Right kidney (tissue), 1 donor: ENCODE measurements around the gene MRPS16.

Experiments
- DNase-seq: peaks from one replicate; pipeline ENCODE4 v3.0.0-alpha.2; 2016

The MRPS16 gene

DNA sequence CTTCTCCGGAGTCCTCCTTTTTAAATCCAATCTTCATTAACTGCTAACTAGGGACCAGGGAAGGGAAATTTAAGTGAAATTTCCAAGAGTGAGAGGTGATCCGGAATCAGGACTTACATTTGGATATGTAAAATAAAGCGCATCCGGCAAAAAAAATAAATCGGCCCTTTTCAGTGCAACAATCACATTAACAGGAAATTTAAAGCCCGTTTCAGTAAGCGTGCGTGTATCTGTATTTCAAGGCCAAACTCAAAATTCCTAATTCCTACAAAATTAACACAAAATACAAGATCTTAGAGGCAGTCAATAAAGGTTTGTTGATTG is 6.2 kb downstream of the MRPS16 start:
- no peak for DNase-seq

DNA sequence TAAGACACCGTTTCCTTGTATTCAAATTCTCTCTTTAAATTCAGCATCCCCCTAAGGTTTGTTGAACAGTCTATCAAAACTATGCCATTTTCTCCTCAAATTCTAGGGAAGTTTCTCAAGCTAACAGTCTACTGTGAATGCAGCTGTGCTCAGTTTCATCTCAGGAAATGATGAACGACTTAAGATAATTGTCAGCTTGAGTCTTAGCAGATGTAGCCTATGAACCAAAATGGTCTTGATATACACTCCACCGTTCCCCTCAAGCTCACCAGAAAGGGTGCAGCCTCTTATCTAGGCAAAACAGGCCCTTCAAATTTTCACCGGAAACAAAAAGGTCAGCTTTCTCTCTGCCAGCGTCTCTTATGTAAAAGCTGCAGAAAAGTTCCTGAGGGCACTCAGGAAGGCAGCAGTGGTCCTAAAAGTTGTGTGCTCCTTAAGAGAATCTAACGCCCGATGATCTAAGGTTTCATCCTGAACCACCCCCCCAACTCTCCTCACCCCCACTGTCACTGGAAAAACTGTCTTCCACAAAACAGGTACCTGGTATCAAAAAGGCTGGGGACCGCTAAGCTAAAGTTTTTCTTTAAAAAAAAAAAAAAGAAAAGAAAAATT is 7.5 kb downstream of the MRPS16 start:
- DNase-seq: no peak

DNA sequence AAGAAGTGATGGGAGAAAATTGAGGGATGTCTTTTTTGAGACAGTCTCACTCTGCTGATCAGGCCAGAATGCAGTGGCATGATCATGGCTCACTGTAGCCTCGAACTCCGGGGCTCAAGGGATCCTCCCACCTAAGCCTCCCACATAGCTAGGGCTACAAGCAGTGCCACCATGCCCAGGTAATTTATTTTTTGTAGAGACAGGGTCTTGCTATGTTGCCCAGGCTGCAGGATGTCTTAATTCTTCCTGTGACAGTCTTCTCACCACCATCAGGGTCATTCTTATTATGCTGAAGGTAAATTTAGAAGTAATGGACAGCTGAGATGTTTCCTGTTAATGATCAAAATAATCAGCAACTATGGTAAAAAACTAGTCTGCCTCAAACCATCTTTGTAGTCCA is 12.5 kb downstream of the MRPS16 start:
- DNase-seq: no peak

DNA sequence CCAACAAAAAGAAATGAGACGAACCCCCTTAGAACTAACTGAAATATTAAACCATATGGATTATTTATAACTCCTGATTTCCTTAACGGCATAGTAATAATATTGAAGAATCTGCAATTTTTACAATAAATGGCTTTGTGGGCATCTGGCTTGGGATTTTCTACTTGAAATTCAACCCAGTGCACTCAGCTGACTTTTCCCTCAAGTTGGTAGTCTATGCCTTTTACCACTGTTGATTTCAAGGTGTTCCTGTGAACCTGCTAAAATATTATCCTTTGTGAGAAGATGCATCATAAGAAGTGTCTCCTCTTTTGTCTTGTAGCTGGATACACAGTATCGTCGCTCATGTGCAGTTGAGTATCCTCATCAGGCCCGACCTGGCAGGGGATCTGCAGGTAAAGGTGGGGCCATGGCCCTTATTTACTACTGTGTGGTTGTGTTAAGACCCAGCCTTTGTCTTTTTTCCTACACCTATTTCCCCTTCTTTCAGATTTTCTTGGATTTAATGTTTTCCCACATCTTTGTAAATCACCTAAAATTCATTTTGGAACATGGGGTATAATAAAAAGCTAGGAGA is 13.4 kb downstream of the MRPS16 start:
- DNase-seq: no peak

DNA sequence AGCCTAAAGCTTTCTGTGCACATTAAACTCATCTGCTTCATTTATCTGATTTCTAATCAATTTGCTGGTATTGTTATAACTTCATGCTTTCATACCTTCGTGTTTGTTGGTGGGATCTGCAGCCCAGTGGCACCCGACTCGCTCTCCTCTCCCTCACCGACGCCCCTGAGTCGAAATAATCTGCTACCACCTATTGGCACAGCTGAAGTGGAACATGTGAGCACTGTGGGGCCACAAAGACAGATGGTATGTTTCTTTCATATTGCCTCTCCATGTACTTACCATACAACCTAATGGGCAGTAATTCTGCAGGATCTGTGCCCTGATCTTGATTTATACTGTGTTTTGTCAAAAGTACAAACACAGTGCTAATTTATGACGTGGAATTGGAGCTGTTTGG is 17.7 kb downstream of the MRPS16 start:
- DNase-seq: no peak

DNA sequence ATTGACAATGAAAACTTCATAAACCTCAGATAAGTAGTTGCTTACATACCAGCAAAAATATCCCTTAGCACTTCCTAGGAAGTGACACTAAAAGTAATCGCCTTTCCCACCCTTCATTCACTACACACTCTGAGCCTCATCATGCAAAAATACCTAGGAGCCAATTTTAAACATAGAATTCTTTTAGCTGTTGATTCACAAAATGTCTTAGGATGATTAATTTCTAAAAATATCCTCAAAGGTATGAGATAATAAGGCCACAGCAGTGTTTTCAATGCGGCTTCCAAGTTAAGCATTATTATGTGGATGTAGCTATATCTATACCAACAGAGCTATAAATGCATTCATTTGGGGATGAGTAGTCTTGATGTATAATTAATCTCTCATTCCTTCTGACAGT is 18.6 kb downstream of the MRPS16 start:
- no peak for DNase-seq

DNA sequence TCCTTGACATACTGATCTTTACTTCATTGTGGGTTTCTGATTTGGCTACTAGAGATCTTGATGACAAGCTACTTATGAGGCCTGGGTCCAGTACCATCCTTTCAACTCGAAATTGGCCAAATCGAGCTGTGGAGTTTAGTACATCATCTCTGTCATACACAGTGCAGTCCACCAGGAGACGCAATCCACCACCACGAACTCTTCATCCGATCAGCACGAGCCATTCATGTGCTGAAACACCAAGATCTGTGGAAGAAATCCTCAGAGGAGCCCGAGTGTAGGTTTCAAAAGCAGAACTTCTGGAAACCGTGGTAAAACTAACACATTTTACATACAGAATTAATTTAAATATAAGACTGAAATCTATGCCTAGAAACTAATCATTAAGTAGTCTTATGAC is 19.6 kb downstream of the MRPS16 start:
- no peak for DNase-seq

DNA sequence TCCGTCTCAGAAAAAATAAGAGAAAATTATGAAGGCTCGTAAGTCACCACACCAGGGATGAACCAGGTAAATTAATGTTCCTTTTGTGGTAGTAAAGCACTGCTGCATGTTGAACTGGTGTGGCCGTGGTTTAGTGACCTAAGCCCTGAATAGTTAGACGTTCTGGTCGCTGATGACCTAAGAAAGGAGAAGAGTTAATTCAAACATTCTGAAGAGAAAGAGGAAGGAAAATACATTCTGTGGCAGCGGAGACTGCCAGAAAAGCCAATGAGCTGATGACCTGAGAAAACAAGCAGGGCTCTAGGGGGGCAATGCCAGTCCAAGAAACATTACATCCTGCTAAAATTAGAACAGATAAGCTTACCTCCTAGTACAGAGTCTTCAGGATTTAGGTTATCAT is 22.9 kb downstream of the MRPS16 start:
- no peak for DNase-seq

DNA sequence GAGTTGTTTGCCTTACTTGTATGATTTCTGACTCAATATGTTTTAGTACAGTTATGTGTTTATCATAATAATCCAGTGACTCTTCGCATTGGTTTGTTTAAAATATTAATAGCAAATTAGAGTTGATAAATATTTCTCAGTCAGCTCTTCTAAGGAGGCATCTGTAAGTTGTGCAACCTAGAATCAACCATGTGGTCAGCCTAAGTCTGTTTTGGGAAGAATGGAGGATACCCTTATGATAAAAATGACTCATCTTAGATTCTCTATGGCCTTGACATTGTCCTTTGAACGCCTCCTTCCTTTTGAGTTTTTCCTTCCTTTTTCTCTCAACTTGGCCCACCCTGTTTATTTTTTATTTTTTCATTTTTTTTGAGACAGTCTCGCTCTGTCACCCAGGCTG is 24.2 kb downstream of the MRPS16 start:
- no peak for DNase-seq

DNA sequence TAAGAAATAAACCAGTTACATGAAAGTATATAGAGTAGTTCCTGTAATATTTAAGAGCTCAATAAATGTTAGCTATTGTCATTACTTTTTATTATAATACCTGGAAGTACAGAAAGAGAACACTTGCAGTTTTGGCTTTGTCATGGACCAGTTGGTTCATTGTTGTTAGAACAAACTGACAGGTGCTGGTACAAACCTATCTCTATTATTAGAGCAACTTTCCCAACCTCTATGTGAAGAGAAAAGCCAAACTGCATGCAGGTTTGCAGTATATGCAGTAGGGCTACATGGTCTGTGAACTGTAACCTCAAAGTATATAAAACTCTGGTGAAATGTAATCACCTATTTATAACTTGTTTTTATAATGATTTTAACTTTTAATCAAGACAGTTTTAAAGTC is 25.8 kb downstream of the MRPS16 start:
- DNase-seq: no peak

DNA sequence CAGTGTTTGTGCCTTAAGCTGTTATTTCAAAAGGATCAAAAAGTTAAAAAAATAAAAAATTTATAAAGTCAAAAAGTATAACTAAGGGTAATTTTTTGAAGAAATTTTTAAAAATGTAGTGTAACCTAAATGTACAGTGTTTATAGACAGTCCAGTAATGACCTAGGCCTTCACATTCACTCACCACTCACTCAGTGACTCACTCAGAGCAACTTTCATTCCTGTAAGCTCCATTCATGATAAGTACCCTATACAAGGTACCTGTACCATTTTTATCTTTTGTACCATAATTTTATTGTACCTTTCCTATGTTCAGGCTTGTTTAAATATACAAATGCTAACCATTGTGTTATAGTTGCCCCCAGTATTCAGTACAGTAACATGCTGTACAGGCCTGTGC is 26.9 kb downstream of the MRPS16 start:
- no peak for DNase-seq

DNA sequence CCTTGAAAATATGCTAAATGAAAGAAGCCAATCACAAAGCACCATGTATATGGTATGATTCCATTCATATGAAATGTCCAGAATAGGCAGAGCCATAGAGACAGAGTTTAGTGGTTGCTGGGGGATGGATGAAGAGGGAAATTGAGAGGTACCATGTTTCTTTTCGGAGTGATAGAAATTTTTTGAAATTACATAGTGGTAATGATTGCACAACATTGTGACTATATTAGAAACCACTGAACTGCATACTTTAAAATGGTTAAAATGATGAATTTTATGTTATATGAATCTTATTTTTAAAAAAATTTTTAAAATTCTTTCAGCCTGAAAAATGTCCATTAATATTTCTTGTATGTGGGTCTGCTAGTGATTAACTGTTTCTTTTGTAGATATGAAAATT is 31.5 kb downstream of the MRPS16 start:
- DNase-seq: no peak

DNA sequence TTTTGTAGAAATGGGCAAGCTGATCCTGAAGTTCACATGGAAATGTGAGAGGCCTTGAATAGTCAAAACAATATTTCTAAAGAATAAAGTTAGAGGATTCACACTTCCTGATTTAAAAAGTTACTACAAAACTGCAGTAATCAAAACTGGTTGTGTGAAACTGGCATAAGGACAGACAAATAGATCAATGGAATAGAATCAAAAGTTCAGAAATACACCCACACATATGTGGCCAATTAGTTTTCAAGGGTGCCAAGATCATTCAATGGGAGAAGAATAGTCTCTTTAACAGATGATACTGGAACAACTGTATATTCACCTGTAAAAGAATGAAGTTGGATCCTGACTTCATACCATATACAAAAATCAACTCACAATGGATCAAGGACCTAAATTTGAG is 33.1 kb downstream of the MRPS16 start:
- no peak for DNase-seq

DNA sequence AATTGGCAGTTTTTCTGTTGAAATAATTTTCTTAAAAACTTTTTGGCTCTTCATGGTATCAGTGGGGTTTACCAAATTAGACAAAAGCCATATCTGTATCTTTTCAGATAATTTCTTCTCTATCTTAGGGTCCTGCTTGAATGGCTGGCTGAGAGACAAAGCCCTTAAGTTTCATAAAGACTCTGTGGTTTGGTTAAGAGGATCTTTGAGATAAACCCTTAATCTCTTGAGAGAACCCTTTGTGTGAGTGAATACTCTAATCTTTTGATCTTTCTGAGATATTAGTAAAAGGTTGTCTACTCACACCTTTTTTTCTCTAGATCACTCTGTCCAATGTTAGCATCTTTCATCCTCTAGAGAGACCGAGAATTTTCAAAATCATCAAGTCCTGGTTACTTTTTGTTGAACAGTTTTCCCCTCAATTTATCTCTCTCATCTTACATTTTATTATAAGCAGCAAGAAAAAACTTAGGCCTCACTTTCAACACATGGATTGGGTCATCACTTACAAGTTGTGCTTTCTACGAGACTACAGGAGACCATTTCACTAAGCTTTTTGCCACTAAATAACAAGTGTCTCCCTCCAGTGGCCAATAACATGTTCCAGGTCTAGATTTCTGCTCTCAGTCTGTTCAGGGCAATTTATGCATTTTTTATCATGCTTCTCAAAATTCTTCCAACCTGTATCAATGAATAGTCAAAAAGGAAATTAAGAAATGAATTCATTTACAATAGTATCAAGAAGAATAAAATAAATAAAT is 33.8 kb downstream of the MRPS16 start:
- no peak for DNase-seq

DNA sequence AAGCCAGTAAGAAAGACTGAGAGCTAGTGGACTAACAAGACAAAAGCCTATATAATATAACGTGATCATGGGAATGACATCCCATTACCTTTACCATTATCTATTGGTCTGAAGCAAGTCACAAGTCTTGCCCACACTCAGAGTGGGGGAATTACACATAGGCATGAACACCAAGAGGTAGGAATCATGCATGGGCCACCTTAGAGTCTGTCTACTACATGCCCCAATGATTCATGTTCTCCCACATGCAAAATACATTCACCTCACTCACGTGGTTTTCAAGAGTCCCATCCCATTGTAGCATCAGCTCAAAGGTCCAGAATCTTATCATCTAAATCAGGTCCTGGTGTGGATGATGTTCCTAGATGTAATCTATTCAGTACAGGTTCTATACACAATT is 34.8 kb downstream of the MRPS16 start:
- DNase-seq: no peak

DNA sequence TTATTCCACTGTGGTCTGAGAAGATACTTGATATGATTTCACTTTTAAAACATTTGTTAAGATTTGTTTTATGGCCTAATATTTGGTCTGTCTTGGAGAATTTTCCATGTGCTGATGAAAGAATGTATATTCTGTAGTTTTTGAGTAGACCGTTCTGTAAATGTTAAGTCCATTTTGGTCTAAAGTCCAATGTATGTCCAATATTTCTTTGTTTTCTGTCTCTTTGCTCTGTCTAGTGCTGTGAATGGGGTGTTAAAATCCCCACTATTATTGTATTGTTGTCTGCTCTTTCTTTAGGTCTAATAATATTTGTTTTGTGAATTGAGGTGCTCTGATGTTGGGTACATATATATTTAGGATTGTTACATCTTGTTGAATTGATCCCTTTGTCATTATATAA is 36.7 kb downstream of the MRPS16 start:
- no peak for DNase-seq

DNA sequence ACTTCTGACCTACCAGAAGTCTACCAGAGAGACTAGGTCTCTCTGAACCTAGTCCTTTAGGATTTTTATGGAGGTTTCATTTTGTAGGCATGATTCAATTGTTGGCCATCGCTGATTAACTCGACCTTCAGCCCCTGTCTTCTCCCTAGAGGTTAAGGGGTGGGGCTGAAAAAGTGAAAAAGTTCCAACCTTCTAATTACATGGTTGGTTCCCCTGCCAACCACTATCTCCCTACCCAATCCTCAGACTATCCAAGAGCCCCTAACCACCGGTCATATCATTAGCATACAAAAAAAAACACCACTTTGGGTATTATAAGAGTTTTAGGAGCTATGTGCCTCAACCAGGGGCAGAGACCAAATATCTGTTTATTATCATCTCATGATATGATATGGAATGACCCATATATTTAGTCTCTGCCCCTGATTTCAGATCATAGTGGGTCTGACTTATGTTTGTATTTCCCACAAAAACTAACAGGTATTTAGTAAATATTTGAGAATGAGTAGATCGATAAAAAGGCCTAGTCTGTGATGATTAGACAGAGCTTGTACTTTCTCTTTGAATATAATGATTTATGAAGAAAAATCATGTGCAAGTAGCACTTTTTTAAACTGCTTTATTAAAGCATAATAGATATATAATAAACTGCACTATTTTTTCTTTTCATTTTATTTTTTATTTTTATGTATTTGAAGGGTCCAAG is 41.2 kb downstream of the MRPS16 start:
- no peak for DNase-seq

DNA sequence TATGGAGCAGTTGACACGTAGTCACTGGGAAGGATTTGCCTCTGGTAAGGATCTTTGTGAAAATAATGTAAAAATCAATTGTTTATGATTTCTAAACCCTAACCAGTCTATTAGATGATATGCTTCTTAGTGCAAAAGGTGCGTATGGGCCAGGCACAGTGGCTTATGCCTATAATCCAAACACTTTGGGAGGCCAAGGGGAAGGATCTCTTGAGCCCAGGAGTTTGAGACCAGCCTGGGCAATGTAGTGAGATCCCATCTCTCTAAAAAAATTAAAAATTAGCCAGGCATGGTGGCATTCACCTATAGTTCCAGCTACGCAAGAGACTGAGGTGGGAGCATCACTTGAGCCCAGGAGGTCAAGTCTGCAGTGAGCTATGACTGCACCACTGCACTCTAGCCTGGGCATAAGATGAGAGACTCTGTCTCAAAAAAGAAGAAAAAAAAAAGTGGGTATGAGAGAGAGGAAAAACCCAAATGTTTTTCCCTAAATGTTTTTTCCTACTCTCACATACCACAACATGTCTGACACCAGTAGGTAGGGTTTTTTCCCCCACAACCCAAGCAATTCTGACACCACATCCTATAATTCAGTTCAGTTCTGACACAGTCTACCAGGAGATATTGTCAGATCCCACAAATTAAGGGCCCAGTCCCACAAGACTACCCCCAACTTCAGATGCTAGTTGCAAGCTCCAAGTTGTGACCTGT is 41.9 kb downstream of the MRPS16 start:
- DNase-seq: no peak

DNA sequence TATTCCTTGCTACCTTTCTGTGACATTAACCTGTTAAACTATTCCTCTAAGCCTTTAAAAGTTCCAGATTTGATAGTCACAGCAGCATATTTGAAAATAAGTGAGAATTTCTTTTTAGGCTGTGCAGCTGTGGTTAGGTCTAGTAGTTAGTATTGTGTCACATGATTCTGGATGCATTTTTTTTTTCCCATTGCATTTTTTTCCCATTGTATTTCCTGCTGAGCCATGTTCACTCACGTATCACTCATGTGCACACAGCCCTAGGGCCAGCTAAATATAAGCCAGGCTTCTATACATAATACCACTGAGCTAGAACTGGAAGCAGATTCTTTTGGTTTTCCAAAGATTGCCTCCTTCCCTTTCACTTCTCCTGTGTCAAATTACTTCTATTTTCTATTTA is 42.7 kb downstream of the MRPS16 start:
- DNase-seq: no peak

DNA sequence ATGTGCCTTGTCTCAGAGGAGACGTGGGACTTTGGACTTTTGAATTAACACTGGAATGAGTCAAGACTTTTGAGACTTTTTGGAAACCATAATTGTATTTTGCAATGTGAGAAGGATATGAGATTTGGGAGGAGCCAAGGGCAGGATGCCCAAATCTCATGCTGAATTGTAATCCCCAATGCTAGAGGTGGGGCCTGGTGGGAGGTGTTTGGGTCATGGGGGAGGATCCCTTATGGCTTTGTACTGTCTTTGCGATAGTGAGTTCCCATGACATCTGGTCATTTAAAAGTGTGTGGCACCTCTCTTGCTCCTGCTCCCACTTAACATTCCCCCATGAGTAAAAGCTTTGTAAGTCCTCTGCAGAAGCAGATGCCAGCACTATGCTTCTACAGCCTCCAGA is 44.6 kb downstream of the MRPS16 start:
- no peak for DNase-seq

DNA sequence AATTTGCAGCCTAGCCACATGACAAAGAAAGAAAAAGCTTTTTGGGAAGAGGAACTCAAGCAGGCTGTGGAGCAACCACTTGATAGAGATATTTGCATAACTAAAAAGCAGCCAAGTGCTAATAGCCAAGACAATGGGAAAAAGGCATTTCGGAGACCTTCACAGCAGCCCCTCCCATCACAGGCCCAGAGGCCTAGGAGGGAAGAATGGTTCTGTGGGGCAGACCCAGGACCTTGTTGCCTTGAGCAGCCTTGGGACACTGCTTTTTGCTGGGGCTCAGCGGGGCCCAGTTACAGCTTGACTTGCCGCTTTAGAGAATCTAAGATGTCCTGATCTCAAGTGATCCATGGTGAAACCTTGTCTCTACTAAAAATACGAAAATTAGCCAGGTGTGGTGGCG is 46.1 kb downstream of the MRPS16 start:
- DNase-seq: no peak

DNA sequence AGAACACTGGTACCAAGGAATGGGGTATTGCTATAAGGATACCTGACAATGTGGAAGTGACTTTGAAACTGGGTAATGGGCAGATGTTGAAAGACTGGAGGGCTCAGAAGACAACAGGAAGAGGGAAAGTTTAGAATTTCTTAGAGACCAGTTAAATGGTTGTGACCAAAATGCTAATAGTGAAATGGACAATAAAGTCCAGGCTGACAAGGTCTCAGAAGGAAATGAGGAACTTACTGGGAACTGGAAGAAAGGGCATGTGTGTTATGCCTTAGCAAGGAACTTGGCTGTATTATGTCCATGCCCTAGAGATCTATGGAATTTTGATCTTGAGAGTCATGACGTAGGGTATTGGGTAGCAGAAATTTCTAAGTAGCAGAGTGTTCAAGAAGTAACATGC is 46.6 kb downstream of the MRPS16 start:
- DNase-seq: no peak

DNA sequence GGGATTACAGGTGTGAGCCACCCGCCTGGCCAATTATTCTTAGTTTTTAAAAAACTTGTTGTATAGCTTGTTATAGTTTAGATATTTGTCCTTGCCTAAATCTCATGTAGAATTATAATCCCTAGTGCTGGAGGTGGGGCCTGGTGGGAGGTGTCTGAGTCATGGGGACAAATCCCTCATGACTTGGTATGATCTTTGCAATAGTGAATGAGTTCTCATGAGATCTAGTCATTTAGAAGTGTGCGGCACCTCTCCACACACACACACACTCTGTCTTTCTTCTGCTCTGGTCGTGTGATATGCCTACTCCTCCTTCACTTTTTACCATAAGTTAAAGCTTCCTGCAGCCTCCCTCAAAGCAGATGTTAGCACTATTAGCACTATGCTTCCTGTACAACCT is 47.4 kb downstream of the MRPS16 start:
- DNase-seq: no peak
